G401 (cell line): ENCODE measurements around the gene PLXNA2. TPM values are rescaled to one million over a fixed set of nuclear protein-coding genes. Genes with fewer than 3 reads are reported as not detected.

Experiments used
- DNase-seq: peaks from one replicate; pipeline ENCODE4 v3.0.0-alpha.2; 2015; ENCODE audit warnings: low spot score
- in situ Hi-C: cut with HindIII; loops from 2 replicates; pipeline ENCODE4 v1.10.0; 2016; ENCODE audit warnings: low sequenced_read_pairs, mixed read lengths
- total RNA-seq: library from RNA; depleted of rRNA; stranded (reverse); fragments of >200 nt; shearing (Covaris generic); gene quantifications from 2 replicates; pipeline ENCODE4 v1.2.3, GENCODE V29; 2014

Gene PLXNA2
- total RNA-seq, 1 experiment from 2014 or later = 0.92 TPM

DNA sequence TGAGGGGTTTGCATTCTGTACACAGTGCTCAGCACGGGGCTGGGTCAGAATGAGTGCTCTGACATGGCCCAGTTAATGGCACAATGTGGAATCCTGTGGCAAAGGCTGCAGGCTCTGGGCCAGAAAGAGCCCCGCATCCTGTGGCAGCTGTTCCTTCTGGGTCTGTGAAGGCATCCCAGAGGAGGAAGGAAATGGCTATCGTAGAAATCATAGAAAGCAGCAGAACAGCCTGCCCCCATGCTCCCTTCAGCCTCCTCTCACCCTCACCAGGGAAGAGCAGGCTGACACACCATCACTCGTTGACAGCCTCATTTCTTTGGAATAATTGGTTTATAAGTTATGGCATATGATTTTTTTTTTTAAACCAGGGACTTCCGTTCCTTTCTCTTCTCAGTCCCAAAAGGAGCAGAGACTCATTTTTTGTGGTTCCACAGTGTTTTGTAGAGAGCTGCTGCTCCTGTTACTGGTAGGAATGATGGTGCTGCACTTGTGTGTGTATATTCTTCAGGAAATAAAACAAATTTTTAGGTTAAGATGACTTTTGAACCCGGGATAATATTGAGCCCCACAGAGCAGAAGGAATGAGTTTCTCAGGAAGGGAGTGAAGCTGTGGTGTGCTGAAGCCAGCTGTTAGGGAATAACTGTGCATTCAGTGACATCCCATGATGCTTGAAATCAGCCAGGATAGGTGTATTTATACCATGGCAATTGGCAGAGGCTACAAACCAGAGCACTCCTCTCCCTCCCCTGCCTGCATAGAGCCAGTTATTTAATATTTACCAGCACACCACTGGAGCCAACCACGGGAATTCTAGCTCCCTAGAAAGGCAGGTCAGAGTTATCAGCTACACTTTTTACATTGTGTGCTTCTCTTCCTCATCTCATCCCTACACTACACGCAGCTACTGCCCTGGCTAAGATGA, 32.0 kb downstream of the PLXNA2 start:
- DNase-seq = no peak

GRCh38 chr1:208209896-208210589, 34.1 kb downstream of the PLXNA2 start:
- DNase-seq = no peak
- in situ Hi-C loops = no loop called here

More for the DNA sequence above, 32.0 kb downstream of the PLXNA2 start:
- in situ Hi-C loops = no loop called here

DNA sequence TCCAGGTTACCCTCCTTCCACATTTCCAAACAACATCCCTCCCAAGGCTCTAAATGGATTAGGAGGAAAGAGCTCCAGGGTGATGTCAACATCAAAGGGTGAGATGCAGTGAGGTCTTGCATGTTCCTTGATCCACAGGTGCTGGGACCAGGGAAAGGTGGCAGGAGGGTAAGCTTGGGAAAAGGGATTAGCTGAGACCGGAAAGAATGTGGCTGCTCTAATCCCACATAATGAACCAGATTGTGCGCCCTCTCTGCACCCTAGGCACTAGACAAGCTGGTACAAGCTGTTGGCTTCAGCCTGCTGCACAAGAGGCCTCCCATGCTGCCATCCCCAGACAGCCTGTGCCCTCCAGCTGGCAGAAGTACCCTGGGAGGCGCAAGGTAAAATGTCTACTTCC, 34.9 kb downstream of the PLXNA2 start:
- peak; percentile 68 for DNase-seq
- in situ Hi-C loops = no loop called here

DNA sequence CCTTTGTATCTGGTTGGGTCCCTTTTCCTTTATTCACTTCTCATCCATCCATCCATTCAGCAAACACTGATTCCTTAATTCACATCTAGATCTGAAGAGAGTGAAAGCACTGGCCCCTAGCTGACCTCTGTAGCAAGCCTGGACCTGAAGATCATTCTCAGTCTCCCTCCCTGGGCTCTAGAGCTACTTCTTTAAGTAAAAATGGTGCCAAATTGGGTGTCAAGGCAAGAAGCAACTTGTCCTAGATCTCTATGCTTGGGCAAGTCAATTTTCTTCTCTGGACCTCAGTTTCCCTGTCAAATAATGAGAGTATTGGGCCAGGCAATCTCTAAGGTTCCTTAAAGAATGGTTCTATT, 36.1 kb downstream of the PLXNA2 start:
- in situ Hi-C loops = no loop called here
- no peak for DNase-seq

GRCh38 chr1:208207388-208208131, 36.6 kb downstream of the PLXNA2 start:
- DNase-seq = no peak
- in situ Hi-C loops = no loop called here

DNA sequence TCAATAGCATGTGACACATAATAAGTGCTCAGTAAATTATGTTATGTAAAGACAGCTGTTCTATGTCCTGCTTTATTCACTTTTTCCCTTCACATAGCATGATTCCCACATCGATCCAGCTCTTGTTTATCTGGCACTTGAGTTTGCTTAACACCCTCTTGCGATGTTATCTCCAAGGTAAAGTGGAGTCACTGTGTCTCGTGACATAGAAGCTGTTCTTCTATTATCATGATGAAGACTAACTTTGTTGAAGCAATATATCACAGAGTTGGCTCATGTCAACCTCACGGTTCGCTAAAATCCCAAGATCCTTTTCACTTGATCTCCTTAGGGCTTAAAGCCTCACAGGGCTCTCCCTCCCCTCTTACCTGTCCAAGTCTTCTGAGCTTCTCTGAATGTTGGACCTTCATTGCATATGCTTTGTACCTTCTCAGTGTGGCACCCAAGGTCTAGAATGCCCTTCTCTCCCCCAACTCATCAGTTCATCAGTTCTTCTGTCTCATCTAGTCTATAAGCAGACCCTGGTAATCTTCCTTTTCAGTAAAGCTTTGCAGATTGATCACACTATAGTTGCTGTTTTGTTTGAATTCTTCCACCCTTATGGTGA, 38.0 kb downstream of the PLXNA2 start:
- in situ Hi-C loops = no loop called here
- no peak for DNase-seq

DNA sequence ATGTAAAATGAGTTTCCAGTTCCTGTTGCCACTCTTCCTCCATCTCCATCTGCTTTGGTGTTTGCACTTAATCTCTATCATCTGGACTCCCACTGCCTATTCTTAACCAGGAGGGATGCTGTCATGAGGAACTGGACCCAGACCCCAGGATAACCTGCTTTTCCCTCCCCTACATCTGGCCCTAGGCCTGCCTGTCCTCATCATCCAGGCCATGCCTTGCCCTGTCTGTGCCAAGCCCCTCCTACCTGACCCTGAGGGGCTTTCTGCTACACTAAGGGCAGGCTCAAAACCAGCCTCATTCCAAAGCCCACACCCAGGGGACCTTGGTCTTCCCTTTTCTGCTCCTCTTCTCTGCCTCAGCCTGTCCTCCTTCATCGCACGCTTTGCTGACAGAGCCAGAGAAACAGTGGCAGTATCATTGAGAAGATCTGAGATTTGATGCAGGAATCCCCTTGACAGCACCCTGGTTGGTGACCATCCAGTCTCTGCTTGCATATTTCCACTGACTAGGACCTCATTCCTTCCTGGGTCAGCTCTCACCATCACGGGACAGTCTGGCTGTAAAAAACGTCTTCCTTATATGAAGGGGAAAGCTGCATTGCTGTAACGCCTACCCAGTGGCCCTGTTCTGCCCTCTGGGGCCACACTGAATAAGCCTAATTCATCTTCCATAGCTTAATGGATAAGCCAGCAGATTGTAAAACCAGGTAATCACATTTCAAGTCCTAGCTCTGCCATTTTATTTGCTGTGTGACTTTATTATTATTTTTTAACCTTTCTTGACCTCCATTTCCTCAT, 38.8 kb downstream of the PLXNA2 start:
- in situ Hi-C loops = no loop called here
- DNase-seq = no peak

DNA sequence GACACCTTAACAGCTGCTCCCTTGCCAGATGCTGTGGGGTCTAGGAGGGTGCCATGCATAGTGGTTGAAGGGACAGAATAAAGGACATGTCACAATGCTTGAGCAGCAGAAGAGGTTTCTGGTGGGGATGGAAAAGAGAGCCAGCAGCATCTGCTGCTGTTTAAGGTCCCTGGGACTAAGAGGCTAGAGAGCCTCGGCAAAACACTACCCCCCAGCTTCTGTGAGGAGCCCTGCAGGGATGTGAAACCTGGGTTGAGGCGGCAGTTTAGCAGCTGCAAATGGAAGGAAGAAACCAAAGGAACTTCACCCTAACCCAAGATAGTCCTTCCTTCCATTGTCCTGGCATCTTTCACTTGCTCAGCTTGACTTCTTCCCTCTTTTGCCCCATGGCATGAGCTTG, 39.4 kb downstream of the PLXNA2 start:
- in situ Hi-C loops = no loop called here
- no peak for DNase-seq

- in situ Hi-C loops = no loop called here
Measured at GRCh38 chr1:208203848-208204609, 40.2 kb downstream of the PLXNA2 start.

GRCh38 chr1:208203127-208203847, 40.9 kb downstream of the PLXNA2 start:
- in situ Hi-C loops = no loop called here

More at GRCh38 chr1:208203848-208204609, 40.2 kb downstream of the PLXNA2 start:
- DNase-seq = peak; percentile 52

GRCh38 chr1:208202333-208202995, 41.7 kb downstream of the PLXNA2 start:
- DNase-seq = no peak
- in situ Hi-C loops = no loop called here

More at GRCh38 chr1:208203127-208203847, 40.9 kb downstream of the PLXNA2 start:
- DNase-seq = no peak

- no peak for DNase-seq
- in situ Hi-C loops = no loop called here
Measured at GRCh38 chr1:208201229-208201628, 43.0 kb downstream of the PLXNA2 start.

DNA sequence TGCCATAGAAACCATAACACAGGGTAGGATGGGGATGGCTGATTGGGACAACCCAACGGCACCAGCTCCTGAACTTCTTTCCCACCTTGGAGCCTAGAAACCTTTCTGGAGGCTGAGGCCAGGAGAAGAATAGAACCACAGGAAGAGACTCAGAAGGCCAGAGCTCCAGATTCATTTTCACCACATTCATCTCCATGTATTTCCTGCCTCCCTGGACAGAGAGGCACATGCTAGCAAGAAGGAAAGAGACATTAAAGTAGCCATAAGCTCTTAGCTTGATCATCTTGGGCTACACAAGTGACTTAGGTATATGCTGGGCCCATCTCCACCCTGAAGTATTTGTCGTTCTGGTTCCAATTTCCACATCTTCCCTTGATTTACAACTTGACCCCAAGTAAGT, 44.1 kb downstream of the PLXNA2 start:
- in situ Hi-C loops = no loop called here

DNA sequence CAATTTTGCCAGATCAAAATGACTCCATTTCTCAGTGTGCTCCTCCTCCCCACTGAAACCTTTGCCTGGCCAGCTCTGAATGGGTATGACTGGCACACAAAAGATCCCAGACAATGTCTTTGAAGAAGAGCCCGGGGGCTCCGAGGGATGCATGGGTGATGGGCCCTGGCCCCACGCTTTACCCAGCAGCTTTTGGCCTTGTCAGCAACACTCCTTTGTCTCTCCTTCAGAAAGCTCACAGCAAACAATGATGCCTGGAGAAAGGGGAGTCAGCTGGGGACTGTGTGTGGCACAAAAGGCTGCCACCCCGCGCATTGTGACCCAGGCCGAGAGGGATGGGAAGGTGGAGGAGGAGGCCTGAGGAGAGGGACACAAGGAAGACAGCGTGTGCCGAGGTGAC, 45.9 kb downstream of the PLXNA2 start:
- DNase-seq = no peak
- in situ Hi-C loops = no loop called here

More for the DNA sequence above, 44.1 kb downstream of the PLXNA2 start:
- DNase-seq = no peak

DNA sequence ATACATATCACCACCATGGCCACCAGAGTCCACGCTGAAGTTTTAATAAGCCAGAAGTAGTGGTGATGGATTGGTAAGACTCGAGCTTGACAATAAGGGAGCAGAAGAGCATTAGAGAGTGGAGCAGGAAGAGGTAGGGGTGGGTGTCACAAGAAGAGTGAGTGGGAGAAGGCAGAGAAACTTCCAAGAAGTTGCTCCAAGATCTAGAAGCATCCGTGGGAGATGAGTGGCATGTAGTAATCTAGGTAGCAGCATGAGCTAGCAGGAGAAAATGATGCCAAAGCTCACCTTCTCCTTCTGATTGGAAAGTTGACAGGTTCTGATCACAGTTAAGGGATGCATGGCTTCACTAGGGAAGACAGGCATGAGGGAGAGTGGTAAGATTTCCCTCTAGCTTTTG, 49.2 kb downstream of the PLXNA2 start:
- DNase-seq = no peak
- in situ Hi-C loops = no loop called here

GRCh38 chr1:208192995-208193394, 51.2 kb downstream of the PLXNA2 start:
- in situ Hi-C loops = no loop called here
- DNase-seq = no peak

GRCh38 chr1:208190784-208191183, 53.4 kb downstream of the PLXNA2 start:
- in situ Hi-C loops = no loop called here
- peak; percentile 71 for DNase-seq
